ENCODE results near the gene DYNLT4. TPM values are rescaled to one million over a fixed set of nuclear protein-coding genes. Genes with fewer than 3 reads are reported as not detected.

The DYNLT4 gene
- total and polyA plus RNA-seq, 2 of the 13 experiments (the other 11 are each of a cell fraction or from before 2014, with no cell fraction given) = 0.77 TPM; not detected in 1

- TF ChIP-seq ZNF883 (CRISPR knock-in tag; IDR thresholded peaks at IDR 0.05; ENCODE audit: not compliant biosample characterization) (peak; percentile 76), ZNF225 (CRISPR knock-in tag; IDR thresholded peaks at IDR 0.05) (no peak), RFX5 (IDR thresholded peaks at IDR 0.05; ENCODE audit: low read depth, low read length) (no peak), RARA (CRISPR knock-in tag; IDR thresholded peaks at IDR 0.05) (peak; percentile 33; the same call in 1 of the 2 replicates), HNF4G (IDR thresholded peaks at IDR 0.05; ENCODE audit: borderline replicate concordance, low read depth, low read length) (no peak), HNF4G (CRISPR knock-in tag; IDR thresholded peaks at IDR 0.05; ENCODE audit: borderline replicate concordance, low read depth) (no peak), SP2 (CRISPR knock-in tag; IDR thresholded peaks at IDR 0.05) (no peak), PBX2 (CRISPR knock-in tag; IDR thresholded peaks at IDR 0.05) (no peak), SKIL (CRISPR knock-in tag; IDR thresholded peaks at IDR 0.05; ENCODE audit: borderline replicate concordance) (no peak), MXD1 (CRISPR knock-in tag; IDR thresholded peaks at IDR 0.05) (peak; percentile 65; the same call in 1 of the 2 replicates), CBX1 (IDR thresholded peaks at IDR 0.05; ENCODE audit: low read depth) (no peak), RERE (CRISPR knock-in tag; IDR thresholded peaks at IDR 0.05; ENCODE audit: low read depth) (no peak), STAT5B (CRISPR knock-in tag; IDR thresholded peaks at IDR 0.05) (no peak), ZNF3 (CRISPR knock-in tag; IDR thresholded peaks at IDR 0.05) (no peak), ZBTB7B (CRISPR knock-in tag; IDR thresholded peaks at IDR 0.05) (no peak; the same call in 1 of the 2 replicates)
Observed at GRCh38 chr1:44827197-44828002, 20.2 kb upstream of the DYNLT4 start (continued).
